HG02885 (cell line): ENCODE measurements around the gene SH2D3C.

Experiments used
- ATAC-seq: cut with Tn5 transposase; IDR thresholded peaks from one replicate; pipeline ENCODE4 v1.9.1; 2021; ENCODE audit warnings: mild to moderate bottlenecking; ENCODE audit not compliant: unreplicated experiment, poor library complexity

The SH2D3C gene

DNA sequence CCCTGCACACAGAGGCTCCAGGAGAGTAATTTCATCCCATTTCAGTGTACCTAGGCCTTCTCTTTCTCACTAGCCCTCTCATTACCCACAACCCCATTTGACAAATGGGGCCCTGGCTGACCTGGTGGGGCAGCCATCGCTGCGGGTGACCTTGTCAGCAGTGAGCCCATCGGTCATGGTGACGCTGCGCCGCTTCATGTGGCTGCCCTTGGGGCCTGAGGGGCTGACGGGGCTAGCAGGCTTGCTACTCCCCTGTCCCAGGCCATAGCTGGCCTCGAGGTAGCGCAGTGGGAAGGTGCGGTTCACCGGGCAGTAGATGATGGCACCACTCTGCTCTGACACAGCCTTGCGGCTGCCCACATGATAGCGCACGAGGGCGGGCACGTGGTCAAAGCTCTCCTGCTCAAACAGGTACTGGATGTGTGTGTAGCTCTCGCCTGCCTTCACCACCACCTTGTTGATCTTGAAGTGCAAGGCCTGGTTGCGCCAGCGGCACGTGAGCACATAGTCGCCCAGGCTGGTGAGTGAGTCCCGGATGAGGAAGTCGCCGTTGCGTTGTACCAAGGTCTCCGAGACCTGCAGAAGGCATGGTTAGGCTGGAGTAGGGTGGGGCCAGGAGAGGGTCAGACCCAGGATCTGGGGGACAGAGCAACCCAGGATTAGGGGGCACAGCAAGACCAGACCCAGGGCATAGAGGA lies 29.2 kb downstream of the SH2D3C start:
- ATAC-seq: no peak

DNA sequence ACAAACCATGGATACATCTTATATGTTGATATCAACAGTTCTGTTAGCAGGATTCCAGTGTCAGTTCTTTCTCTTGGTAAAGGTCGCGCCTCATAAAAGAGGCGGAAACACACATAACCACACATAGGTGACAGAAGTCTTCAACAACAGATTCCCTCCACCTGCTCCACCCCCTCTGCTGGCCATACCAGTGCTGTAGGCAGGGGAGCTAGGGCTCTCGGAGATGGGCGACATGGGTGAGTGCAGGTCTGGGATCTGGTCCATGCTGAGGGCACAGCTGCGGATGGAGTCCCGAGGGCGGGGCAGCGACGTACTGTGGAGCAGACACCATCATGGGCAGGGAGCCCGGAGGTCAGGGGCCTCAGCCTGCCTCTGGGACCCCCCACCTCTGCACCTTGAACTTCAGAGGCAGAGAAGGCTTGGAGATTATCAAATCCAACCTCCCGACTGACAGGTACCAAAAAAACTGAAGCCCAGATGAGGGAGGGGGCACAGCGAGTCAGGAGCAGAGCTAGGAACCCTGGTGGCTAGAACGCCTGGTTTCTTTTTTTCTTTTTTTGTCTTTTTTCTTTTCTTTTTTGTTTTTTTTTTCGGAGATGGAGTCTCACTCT lies 31.4 kb downstream of the SH2D3C start:
- ATAC-seq: no peak

DNA sequence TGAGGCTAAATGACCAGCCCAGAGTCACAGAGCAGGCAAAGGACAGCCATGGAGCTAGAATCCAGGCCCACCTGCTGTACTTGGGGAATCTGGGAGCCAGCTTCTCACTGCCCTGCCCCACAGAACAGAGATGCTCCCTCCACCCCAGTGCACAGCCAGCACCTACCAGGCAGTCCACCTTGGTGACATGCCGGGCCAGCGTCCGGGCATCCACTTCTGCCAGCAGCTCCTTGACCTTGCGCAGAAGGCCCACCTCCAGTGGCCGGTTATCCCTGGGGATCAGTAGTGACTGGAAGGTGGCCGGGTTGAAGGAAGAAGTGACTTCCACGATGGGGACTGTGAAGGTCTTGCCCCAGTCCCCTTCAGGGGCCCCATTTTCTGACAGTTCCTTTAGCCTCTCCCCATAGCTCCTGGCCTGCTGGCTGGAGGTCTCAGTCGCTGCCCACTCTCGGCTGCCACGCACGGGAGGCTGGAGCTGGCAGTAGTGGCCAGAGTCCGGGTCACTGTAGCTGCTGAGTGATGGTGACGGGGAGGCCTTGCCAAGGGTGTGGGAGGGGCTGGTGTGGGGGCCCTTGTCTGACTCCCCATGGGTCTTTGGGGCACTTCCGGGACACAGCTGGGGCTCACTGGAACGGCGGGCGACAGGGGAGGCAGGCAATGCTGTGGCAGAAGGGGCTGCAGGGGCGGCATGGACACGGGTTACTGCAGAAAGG lies 33.9 kb downstream of the SH2D3C start:
- ATAC-seq: no peak

DNA sequence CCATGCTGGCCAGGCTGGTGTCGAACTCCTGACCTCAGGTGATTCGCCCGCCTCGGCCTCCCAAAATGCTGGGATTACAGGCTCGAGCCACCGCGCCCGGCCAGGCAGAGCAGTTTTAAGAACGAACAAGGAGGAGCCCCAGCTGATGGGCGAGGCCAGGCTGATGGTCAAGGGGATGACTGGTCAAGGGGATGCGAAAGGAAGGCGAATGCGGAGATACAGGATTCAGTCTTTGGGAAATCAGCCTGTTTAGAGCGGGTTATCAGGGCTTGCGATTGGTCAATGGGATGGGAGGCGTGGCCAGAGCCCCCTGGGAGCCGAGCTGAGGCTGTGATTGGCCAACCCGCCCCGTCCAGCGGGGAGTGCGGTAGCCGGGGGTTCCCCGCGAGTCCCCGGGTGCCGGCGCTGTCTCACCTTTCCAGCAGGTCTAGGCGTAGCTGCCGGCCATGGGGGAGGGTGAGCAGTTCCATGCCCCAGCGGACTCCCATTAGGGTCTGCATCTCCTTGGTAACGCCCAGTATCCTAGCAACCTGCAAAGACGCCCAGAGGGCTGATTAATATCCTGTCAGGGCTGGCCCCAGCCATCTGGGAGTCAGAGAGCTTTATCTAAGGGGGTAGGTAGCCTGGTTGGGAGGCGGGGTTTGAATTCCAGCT lies 35.9 kb downstream of the SH2D3C start:
- ATAC-seq: no peak

DNA sequence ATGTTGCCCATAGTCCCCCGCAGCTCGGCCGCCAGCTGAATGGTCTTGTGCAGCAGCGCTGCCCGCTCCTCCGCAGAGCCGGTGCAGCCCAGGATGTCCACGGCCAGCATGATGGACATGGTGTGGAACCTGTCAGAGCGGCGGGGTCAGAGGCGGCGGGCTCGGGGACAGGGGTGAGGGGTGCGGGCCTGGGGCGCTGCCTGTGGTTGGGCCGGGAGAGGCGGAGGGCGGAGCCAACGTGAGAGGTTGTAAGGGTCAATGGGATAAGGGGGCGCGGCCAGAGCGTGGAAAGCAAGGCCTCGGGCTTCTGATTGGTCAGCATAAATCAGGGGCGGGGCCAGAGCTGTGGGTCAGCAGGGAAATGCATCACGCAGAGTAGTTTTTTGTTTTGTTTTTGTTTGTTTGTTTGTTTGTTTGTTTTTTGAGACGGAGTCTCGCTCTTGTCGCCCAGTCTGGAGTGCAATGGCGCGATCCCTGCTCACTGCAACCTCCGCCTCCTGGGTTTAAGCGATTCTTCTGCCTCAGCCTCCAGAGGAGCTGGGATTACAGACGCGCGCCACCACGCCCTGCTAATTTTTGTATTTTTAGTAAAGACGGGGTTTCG lies 36.5 kb downstream of the SH2D3C start:
- no peak for ATAC-seq

DNA sequence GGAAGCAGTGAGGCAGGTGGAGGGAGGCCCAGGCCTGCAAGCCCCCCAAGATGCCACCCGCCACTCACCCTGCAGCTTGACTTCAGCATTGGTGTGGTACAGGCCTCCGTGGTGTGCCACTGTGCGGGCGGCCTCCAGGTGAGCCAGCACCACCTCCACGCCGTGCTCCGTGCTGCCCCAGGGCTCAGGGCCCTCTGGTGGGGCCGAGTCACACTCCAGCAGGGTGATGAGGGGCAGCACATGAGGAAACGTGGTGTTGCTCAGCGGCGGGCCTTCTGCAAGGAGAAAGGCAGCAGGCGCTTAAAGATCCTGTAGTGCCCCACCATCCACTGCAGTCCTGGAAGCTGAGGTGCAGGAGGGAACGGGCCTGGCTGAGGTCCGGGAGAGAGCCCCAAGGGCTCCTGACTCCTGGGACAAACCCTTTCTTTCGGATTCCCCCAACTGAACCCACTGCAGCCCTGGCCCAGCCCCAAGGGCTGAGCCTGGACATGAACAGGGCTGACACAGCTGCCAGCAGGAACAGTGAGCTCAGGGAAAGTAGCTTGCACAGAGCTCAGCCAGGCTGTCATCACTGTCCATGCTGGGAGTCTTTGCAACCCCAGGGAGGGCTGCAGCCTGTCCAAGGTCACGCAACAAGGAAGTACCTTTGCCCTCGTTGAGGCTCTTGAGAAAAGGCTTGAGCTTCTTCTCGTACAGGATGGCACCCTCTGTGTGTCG lies 38.7 kb downstream of the SH2D3C start:
- ATAC-seq: no peak

DNA sequence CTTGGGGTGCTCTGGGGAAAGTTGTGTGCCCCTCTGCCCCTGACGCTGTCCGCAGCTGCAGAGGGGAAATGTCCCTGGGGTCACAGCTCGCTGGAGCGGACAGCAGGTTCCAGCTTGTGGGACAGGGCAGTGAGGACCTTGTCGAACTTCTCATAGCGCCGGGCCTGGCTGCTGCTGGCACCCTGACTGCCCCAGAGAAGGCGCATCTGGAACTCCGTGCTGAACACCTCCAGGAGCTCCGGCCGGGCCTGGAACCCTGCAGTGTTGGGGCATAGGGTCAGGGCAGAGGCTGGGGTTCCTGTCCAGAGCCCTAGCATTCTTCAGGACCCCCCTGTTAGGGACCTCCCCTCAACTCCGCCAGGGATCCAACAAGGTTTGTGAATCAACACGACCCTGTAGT lies 39.8 kb downstream of the SH2D3C start:
- no peak for ATAC-seq

DNA sequence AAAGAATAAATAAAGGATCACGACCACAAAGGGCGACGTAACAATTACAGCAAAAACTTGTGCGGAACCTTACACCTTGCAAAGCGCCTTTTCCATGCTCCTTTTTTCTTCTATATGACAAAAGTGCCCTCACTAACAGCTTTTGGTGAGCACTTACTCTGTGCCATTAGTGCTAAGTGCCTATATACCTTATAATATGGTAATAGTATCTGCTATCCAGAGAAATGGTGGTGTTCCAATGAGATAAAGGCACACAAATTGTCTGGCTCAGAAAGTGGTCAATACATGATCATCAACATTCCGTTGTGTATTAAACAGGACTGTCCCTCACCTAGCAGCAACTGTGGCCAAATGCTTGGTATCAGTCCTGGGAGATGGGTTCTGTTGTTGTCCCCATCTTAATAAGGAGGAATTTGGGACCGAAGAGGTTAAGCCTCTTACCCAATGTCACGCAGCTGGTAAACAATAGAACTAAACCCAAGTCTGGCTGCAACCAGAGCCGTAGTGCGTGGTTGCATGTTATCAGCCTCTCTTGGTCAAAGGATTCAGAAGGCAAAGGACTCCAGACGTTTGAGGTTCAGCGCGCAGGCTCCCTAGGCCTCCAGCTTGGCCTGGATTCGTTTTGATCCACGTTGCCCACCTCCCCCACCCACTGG lies 42.8 kb downstream of the SH2D3C start:
- ATAC-seq: peak; percentile 12

DNA sequence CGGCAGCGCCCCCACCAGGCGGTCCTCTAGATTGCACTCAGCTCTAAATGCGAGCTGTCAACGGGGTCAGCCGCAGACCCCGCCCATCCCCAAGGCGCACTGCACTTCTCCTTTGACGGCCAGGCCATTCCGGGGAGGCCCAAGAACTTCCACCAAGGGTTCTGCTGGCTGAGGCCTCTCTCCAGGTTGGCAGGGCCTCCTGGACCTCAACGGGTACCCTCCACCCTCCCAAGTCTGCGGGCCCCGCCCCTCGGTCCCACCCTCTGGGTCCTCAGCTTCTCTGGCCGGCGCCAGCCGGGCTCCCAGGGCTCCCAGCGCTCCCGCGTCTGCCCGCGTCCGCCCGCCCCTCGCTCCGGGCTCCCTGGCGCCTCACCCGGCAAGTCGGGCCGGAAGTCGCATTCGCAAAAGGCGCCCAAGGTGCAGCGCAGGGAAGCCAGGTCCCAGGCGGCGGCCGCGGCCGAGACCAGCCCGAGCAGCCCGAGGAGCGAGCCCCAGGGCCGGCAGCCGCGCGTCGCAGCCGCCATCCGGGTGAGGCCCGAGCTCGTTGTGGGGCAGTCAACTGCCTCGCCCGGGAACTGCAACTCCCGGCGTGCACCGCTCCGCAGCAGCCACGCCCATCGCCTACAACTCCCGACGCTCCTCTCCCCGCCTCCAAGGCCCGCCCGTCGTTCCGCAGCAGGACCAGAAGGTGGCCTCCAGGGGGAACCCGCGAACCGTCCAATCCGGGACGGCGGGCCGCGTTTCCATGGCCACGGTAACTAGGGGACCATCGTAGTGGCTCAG lies 43.5 kb downstream of the SH2D3C start, which contains the start of gene TOR2A:
TOR2A (minus strand) TSS at position 548 of the 783 bp plus-strand sequence; CDS start at position 524, 24 bp downstream.
- ATAC-seq: peak; percentile 89

DNA sequence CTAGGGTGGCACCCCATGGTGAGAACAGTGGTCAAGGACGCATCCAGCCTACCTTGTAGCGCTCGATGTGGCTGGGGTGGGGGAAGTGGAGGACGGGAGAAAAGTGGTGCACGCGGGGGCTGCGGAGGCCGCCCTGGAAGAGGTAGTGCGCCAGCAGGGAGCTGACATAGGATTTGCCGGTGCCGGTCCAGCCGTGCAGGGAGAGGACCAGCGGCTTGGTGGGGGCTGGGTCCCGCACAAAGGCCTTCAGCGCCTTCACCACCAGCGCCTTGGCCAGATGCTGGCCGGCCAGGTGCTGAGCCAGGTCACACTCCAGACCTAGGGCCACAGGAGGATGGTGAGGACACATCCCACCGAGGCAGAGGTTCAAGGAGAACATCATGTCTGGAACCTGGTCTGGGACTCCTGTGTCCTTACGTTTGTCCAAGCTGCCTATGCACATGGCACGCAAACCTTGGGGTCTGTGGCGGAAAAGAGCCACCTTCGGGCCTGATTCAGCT lies 44.2 kb downstream of the SH2D3C start:
- ATAC-seq: no peak

DNA sequence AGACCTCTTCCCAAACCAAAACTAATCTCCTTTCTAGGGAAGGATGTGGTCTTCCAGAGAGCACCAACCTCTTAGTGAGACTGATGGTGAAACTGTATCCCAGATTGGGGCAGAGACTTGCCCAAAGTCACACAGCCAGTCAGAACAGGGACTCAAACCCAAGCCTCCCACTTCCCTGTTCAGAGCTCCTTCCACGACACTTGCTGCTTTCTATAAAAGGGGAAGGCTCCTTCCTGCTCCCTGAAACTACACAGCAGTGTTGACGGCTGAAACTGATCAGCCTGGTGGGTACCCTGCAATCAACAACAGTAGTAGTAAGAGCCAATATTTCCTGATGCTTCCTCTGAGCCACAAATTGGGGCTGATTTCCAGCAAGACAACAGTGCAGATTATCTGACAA lies 44.9 kb downstream of the SH2D3C start:
- ATAC-seq: no peak

DNA sequence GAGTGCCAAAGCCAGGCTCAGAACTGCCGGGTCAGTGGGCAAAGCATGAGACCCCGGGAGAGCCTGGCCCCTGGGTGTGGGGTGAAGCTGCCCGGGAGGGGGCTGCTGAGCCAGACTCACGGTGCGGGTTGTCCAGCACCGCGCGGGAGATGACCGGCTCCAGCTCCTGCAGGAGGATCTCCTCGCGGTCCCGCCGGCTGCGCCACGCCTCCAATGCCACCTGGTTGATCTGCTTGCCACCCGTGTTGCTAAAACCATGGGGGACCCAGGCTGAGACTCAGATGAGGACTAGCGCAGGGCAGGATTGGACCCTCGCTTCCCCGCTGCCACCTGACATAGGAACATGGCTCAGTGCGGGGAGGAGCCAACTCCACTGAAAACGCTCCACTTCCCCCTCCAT lies 46.0 kb downstream of the SH2D3C start:
- no peak for ATAC-seq

DNA sequence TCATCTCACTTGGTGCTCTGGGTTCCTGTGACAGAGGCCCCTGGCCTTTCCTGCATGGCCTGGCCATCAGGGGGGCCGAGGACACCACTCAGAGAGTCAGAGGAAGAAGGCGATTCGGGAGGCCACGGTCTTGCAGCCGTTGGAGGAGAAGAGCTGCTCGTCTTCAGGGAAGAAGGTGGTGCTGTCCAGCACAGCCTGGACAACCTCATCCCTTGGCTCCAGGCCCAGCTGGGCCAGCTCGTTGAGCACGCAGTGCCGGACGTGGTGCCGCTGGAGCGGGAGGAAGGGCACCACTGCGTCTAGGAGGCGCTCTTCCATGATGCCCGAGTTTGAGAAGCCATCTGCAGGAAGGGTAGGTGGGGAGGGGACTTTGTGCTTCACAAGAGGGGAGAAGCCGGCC lies 46.5 kb downstream of the SH2D3C start:
- ATAC-seq: no peak

DNA sequence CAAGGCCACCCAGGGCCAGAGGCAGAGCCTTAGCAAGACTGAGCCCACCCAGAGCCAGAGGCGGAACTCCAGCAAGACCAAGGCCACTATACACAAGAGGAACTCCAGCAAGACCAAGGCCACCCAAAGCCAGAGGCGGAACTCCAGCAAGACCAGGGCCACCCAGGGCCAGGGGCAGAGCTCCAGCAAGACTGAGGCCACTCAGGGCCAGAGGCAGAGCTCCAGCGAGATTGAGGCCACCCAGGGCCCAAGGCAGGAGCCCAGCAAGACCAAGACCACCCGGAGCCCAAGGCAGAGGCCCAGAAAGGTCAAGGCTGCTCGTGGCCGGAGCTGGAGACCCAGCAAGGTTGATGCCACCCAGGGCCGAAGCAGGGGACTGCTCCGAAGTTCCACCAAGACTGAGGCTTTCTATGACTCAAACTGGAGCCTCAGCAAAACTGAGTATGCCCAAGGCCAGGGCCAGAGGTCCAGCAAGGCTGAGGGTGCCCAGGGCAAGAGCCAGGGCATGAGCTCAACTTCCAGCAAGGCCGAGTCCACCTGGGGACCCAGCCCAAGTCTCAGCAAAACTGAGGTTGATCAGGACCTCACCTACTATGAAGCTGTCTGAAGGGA lies 47.6 kb downstream of the SH2D3C start:
- ATAC-seq: no peak

DNA sequence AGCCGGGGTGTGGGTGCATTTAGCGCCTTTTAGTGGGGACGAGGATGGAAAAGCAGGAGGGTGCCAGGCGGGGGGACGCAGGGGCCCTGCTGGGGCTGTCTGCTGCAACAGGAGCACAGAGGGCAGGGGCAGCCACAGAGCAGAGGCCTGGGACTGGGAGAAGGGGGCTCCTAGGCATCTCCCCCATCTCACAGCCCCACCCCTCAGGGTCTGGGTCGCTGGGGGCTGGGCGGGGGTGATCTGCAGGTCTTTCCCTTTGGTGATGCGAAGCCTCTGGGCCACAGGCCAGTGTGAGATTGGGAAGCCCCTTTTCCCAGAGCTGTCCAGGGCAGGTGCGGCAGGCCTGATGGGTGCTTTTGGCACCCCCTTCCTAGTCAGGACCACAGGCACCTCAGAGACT lies 48.2 kb downstream of the SH2D3C start:
- no peak for ATAC-seq

DNA sequence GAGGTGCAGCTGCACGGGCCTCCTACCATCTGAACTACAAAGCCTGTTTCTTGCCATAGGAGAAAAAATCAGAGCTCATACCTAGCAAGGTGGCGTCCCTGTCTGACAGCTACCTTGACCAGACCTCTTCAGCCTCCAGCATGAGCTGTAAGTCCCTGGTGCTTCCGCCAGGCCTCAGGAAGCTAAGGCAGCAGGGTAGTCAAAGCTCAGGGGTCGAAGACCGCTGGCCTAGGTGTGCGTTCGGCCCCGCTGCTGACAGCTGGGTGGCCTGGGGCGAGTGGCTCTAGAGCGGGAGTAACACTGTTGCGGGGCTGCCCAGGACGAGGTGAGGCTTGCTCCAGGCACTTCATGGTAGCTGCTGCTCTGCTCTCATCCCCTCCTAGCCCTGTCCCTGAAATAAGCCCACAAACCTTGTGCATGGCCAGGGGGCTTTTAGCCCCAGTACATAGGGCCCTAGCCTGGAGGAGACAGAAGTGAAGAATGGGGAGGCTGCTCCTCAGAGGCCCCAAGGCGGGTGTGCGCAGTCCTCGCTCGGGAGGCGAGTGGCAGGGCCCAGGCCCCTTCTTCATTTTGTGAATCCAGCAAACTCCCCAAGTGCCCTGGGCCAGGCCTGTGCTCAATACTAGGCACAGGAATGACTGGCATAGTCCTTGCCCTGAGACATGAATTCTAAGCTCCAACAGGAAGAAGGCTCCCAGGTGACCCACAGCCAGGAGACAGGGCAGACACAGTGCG lies 48.8 kb downstream of the SH2D3C start:
- no peak for ATAC-seq

DNA sequence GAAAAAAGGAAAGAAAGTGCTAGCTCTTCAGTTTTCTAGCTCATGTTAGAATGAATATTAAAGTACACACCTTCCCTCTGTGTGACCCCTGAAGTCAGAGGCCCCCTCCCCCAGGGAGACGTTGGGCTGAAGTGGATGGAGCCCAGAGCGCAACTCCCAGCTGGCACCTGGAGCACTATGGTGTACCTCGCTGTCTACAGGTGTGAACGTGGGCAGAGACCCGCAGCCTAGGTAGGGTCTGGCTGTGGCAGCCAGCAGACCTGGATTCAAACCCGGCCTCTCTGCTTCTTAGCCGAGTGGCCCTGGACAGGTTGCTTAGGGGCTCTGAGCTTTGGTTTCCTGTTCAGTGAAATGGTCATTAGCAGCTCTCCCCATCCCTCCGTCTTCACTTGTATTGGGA lies 49.7 kb downstream of the SH2D3C start:
- no peak for ATAC-seq

DNA sequence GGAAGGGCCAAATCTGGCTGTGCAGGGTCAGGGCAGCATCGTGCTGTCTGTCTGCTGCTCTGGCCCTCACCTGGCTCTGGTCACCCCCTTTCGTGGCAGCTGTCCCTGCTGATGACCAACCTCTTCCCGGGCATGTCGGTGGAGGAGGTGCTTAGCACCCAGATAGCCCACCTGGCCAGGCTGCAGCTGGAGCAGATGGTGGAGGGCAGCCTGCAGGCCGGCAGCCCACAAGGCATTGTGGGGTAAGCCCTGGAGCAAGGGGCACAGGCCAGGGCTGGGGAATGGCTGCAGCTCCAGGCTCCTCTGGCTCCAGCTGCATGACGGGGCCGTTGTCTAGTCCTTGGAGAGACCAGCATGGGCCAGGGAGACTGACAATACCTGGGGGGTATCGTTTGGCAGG lies 51.6 kb downstream of the SH2D3C start:
- ATAC-seq: no peak
